ENCODE measurements around the gene PDE6A. TPM values are rescaled to one million over a fixed set of nuclear protein-coding genes. Genes with fewer than 3 reads are reported as not detected.

PDE6A gene
- total RNA-seq, 1 experiment from 2014 or later: not detected

- Histone ChIP-seq H3K79me1 (ENCODE audit: insufficient read depth, low read depth, low read length, poor library complexity, severe bottlenecking) (no peaks in the 10 kb centered on the region), H2BK120ac (ENCODE audit: low read depth, low read length, poor library complexity, severe bottlenecking) (no peak overlapping the region), H2AFZ (ENCODE audit: low read length) (no peak overlapping the region), H4K8ac (replicated peaks; ENCODE audit: insufficient read length, low read depth, low read length) (no peak overlapping the region), H3K9me3 (ENCODE audit: control insufficient read depth, low read depth, low read length) (no peaks in the 10 kb centered on the region), H3K4ac (ENCODE audit: low read depth, low read length) (no peak overlapping the region), H3K4me1 (ENCODE audit: insufficient read depth, low read length) (no peaks in the 10 kb centered on the region), H2BK15ac (ENCODE audit: low read depth, low read length) (no peak overlapping the region), H3T11ph (ENCODE audit: low read length) (no peak overlapping the region), H3K4me2 (ENCODE audit: insufficient read depth, insufficient read length, low read length) (no peak overlapping the region), H3K18ac (ENCODE audit: insufficient read length, low read depth, low read length) (no peak overlapping the region), H2BK5ac (ENCODE audit: insufficient read length, low read length) (no peak overlapping the region), H3K79me2 (ENCODE audit: insufficient read depth, low read length) (no peaks in the 10 kb centered on the region), H4K20me1 (ENCODE audit: control insufficient read depth, insufficient read depth, insufficient read length) (no peaks in the 10 kb centered on the region), H3K27ac (ENCODE audit: insufficient read length, low read depth, low read length) (no peak overlapping the region), H3K14ac (ENCODE audit: insufficient read depth, low read length) (no peak overlapping the region), H3K23ac (ENCODE audit: insufficient read length, low read depth, low read length) (no peak overlapping the region), H2BK20ac (ENCODE audit: low read depth, low read length, poor library complexity, severe bottlenecking) (no peak overlapping the region), H2BK12ac (ENCODE audit: insufficient read length, low read depth, low read length) (no peak overlapping the region), H3K23me2 (ENCODE audit: insufficient read length, low read depth, low read length, poor library complexity, severe bottlenecking) (no peaks in the 10 kb centered on the region), H4K91ac (ENCODE audit: insufficient read length, low read depth, low read length) (no peak overlapping the region), H2AK5ac (ENCODE audit: insufficient read length, low read length) (no peak overlapping the region), H3K56ac (ENCODE audit: insufficient read length, low read depth, low read length) (no peak overlapping the region), H4K5ac (ENCODE audit: insufficient read length, low read depth, low read length) (no peak overlapping the region), H3K9ac (ENCODE audit: extremely low read depth, insufficient read length, low read length) (no peak overlapping the region), H3K27me3 (ENCODE audit: insufficient read depth, low read length) (no peaks in the 10 kb centered on the region)
- Mint-ChIP-seq H3K4me3 (no peak overlapping the region), H3K27ac (no peak overlapping the region), H3K36me3 (ENCODE audit: insufficient read depth in 1 of 3, low read depth in 3 of 3) (no peaks in the 10 kb centered on the region), H3K9me3 (no peaks in the 10 kb centered on the region; a peak in 1 of 5 replicates), H3K27me3 (ENCODE audit: low read depth) (no peaks in the 10 kb centered on the region), H3K4me1 (no peaks in the 10 kb centered on the region)
- TF ChIP-seq, protein P1, sequence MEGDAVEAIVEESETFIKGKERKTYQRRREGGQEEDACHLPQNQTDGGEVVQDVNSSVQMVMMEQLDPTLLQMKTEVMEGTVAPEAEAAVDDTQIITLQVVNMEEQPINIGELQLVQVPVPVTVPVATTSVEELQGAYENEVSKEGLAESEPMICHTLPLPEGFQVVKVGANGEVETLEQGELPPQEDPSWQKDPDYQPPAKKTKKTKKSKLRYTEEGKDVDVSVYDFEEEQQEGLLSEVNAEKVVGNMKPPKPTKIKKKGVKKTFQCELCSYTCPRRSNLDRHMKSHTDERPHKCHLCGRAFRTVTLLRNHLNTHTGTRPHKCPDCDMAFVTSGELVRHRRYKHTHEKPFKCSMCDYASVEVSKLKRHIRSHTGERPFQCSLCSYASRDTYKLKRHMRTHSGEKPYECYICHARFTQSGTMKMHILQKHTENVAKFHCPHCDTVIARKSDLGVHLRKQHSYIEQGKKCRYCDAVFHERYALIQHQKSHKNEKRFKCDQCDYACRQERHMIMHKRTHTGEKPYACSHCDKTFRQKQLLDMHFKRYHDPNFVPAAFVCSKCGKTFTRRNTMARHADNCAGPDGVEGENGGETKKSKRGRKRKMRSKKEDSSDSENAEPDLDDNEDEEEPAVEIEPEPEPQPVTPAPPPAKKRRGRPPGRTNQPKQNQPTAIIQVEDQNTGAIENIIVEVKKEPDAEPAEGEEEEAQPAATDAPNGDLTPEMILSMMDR (conservative IDR thresholded peaks at IDR 0.05): no peak
- WGBS (ENCODE audit: extremely low coverage, insufficient read length, low lambda C conversion rate): no CpG with 5 or more reads among the region's 7 CpGs
- no peak for DNase-seq
These were observed 58.5 kb downstream of the PDE6A start for GRCh38 chr5:149886060-149886459.
